Measurements from ENCODE around the gene UBE2Q2. TPM values are rescaled to one million over a fixed set of nuclear protein-coding genes. Genes with fewer than 3 reads are reported as not detected.

Gene UBE2Q2
- polyA plus RNA-seq, 4 donors, result 2.5 to 14.8 (median 10.2) TPM

- H3K4me3 ChIP-seq (ENCODE audit: low read depth in 1 of 3, low read length in 3 of 3), result no peak overlapping the region
- peaks cover 7 to 14% (median 9%) of the 10 kb centered on the region in 3 donors for H3K36me3 ChIP-seq (ENCODE audit: control insufficient read depth in 3 of 3, insufficient read depth in 2 of 3, low read depth in 1 of 3, low read length in 3 of 3)
- no peaks in the 10 kb centered on the region for H3K27me3 ChIP-seq (ENCODE audit: control insufficient read depth in 3 of 3, insufficient read depth in 3 of 3, low read length in 3 of 3)
- FAIRE-seq (no peak), DNase-seq (no peak)
- WGBS, 3 donors, result 54 to 66% (median 60%) methylated on average over 5 of the region's 5 CpGs
- no peaks in the 10 kb centered on the region for H3K9me3 ChIP-seq (ENCODE audit: control insufficient read depth in 2 of 2, insufficient read depth in 1 of 2, low read depth in 1 of 2, low read length in 1 of 2)
- no peaks in the 10 kb centered on the region for H3K4me1 ChIP-seq (ENCODE audit: control insufficient read depth in 3 of 3, insufficient read depth in 2 of 3, low read depth in 1 of 3, low read length in 2 of 3)
- H3K27ac ChIP-seq (ENCODE audit: low read depth in 1 of 3, low read length in 2 of 3), result no peak overlapping the region
These were observed 86.7 kb downstream of the UBE2Q2 start for GRCh38 chr15:75929799-75930565.

GRCh38 chr15:75930866-75931265, 87.6 kb downstream of the UBE2Q2 start:
- DNase-seq, result no peak
- Histone ChIP-seq H3K27me3 (ENCODE audit: control insufficient read depth in 3 of 3, insufficient read depth in 3 of 3, low read length in 3 of 3) (no peaks in the 10 kb centered on the region), H3K9me3 (ENCODE audit: control insufficient read depth in 2 of 2, insufficient read depth in 1 of 2, low read depth in 1 of 2, low read length in 1 of 2) (no peaks in the 10 kb centered on the region), H3K4me3 (ENCODE audit: low read depth in 1 of 3, low read length in 3 of 3) (no peak overlapping the region), H3K4me1 (ENCODE audit: control insufficient read depth in 3 of 3, insufficient read depth in 2 of 3, low read depth in 1 of 3, low read length in 2 of 3) (no peaks in the 10 kb centered on the region), H3K36me3 (ENCODE audit: control insufficient read depth in 3 of 3, insufficient read depth in 2 of 3, low read depth in 1 of 3, low read length in 3 of 3) (peaks cover 7 to 14% (median 9%) of the 10 kb centered on the region in 3 donors), H3K27ac (ENCODE audit: low read depth in 1 of 3, low read length in 2 of 3) (no peak overlapping the region)
- WGBS, 3 donors, result 88 to 100% (median 93%) methylated on average over 2 of the region's 2 CpGs
- FAIRE-seq, result no peak

- Histone ChIP-seq H3K36me3 (ENCODE audit: control insufficient read depth in 3 of 3, insufficient read depth in 2 of 3, low read depth in 1 of 3, low read length in 3 of 3) (no peaks in the 10 kb centered on the region), H3K4me1 (ENCODE audit: control insufficient read depth in 3 of 3, insufficient read depth in 2 of 3, low read depth in 1 of 3, low read length in 2 of 3) (no peaks in the 10 kb centered on the region), H3K27me3 (ENCODE audit: control insufficient read depth in 3 of 3, insufficient read depth in 3 of 3, low read length in 3 of 3) (peaks cover 0 to 2% (median 0%) of the 10 kb centered on the region in 3 donors), H3K4me3 (ENCODE audit: low read depth in 1 of 3, low read length in 3 of 3) (no peak overlapping the region), H3K9me3 (ENCODE audit: control insufficient read depth in 2 of 2, insufficient read depth in 1 of 2, low read depth in 1 of 2, low read length in 1 of 2) (no peaks in the 10 kb centered on the region), H3K27ac (ENCODE audit: low read depth in 1 of 3, low read length in 2 of 3) (no peak overlapping the region)
- FAIRE-seq (no peak), DNase-seq (no peak)
- 34 to 61% (median 58%) methylated on average over 3 of the region's 3 CpGs for WGBS, 3 donors
These were observed 99.2 kb downstream of the UBE2Q2 start for GRCh38 chr15:75942464-75942863.

GRCh38 chr15:75943246-75943645, 100.0 kb downstream of the UBE2Q2 start:
- H3K27me3 ChIP-seq (ENCODE audit: control insufficient read depth in 3 of 3, insufficient read depth in 3 of 3, low read length in 3 of 3), result peaks cover 0 to 2% (median 0%) of the 10 kb centered on the region in 3 donors
- no peak for DNase-seq
- no peak for FAIRE-seq
- WGBS, 3 donors, result 54 to 79% (median 65%) methylated on average over 5 of the region's 5 CpGs
- H3K27ac ChIP-seq (ENCODE audit: low read depth in 1 of 3, low read length in 2 of 3), result no peak overlapping the region
- no peak overlapping the region for H3K4me3 ChIP-seq (ENCODE audit: low read depth in 1 of 3, low read length in 3 of 3)
- no peaks in the 10 kb centered on the region for H3K4me1 ChIP-seq (ENCODE audit: control insufficient read depth in 3 of 3, insufficient read depth in 2 of 3, low read depth in 1 of 3, low read length in 2 of 3)
- no peaks in the 10 kb centered on the region for H3K36me3 ChIP-seq (ENCODE audit: control insufficient read depth in 3 of 3, insufficient read depth in 2 of 3, low read depth in 1 of 3, low read length in 3 of 3)
- no peaks in the 10 kb centered on the region for H3K9me3 ChIP-seq (ENCODE audit: control insufficient read depth in 2 of 2, insufficient read depth in 1 of 2, low read depth in 1 of 2, low read length in 1 of 2)

- Histone ChIP-seq H3K36me3 (ENCODE audit: control insufficient read depth in 3 of 3, insufficient read depth in 2 of 3, low read depth in 1 of 3, low read length in 3 of 3) (no peaks in the 10 kb centered on the region), H3K27me3 (ENCODE audit: control insufficient read depth in 3 of 3, insufficient read depth in 3 of 3, low read length in 3 of 3) (peaks cover 0 to 2% (median 0%) of the 10 kb centered on the region in 3 donors), H3K4me1 (ENCODE audit: control insufficient read depth in 3 of 3, insufficient read depth in 2 of 3, low read depth in 1 of 3, low read length in 2 of 3) (no peaks in the 10 kb centered on the region), H3K4me3 (ENCODE audit: low read depth in 1 of 3, low read length in 3 of 3) (no peak overlapping the region), H3K27ac (ENCODE audit: low read depth in 1 of 3, low read length in 2 of 3) (no peak overlapping the region), H3K9me3 (ENCODE audit: control insufficient read depth in 2 of 2, insufficient read depth in 1 of 2, low read depth in 1 of 2, low read length in 1 of 2) (no peaks in the 10 kb centered on the region)
- FAIRE-seq (no peak), DNase-seq (no peak)
- WGBS, 3 donors, result 33 to 55% (median 50%) methylated on average over 1 of the region's 1 CpG
These were observed 100.5 kb downstream of the UBE2Q2 start for GRCh38 chr15:75943713-75944215.

GRCh38 chr15:75945953-75946352, 102.7 kb downstream of the UBE2Q2 start:
- Histone ChIP-seq H3K4me3 (ENCODE audit: low read depth in 1 of 3, low read length in 3 of 3) (no peak overlapping the region), H3K9me3 (ENCODE audit: control insufficient read depth in 2 of 2, insufficient read depth in 1 of 2, low read depth in 1 of 2, low read length in 1 of 2) (no peaks in the 10 kb centered on the region), H3K4me1 (ENCODE audit: control insufficient read depth in 3 of 3, insufficient read depth in 2 of 3, low read depth in 1 of 3, low read length in 2 of 3) (no peaks in the 10 kb centered on the region), H3K27ac (ENCODE audit: low read depth in 1 of 3, low read length in 2 of 3) (no peak overlapping the region), H3K36me3 (ENCODE audit: control insufficient read depth in 3 of 3, insufficient read depth in 2 of 3, low read depth in 1 of 3, low read length in 3 of 3) (no peaks in the 10 kb centered on the region), H3K27me3 (ENCODE audit: control insufficient read depth in 3 of 3, insufficient read depth in 3 of 3, low read length in 3 of 3) (peaks cover 0 to 2% (median 0%) of the 10 kb centered on the region in 3 donors)
- 61 to 86% (median 68%) methylated on average over 4 of the region's 4 CpGs for WGBS, 3 donors
- FAIRE-seq, result no peak
- DNase-seq, result no peak

- WGBS, 3 donors, result 72 to 82% (median 77%) methylated on average over 1 of the region's 1 CpG
These were observed 103.8 kb downstream of the UBE2Q2 start for GRCh38 chr15:75947092-75947491.

GRCh38 chr15:75948761-75949296, 105.6 kb downstream of the UBE2Q2 start:
- Histone ChIP-seq H3K27me3 (ENCODE audit: control insufficient read depth in 3 of 3, insufficient read depth in 3 of 3, low read length in 3 of 3) (peaks cover 0 to 2% (median 0%) of the 10 kb centered on the region in 3 donors), H3K9me3 (ENCODE audit: control insufficient read depth in 2 of 2, insufficient read depth in 1 of 2, low read depth in 1 of 2, low read length in 1 of 2) (no peaks in the 10 kb centered on the region), H3K36me3 (ENCODE audit: control insufficient read depth in 3 of 3, insufficient read depth in 2 of 3, low read depth in 1 of 3, low read length in 3 of 3) (no peaks in the 10 kb centered on the region), H3K4me3 (ENCODE audit: low read depth in 1 of 3, low read length in 3 of 3) (no peak overlapping the region), H3K4me1 (ENCODE audit: control insufficient read depth in 3 of 3, insufficient read depth in 2 of 3, low read depth in 1 of 3, low read length in 2 of 3) (no peaks in the 10 kb centered on the region), H3K27ac (ENCODE audit: low read depth in 1 of 3, low read length in 2 of 3) (no peak overlapping the region)
- DNase-seq, result no peak
- no peak for FAIRE-seq
- WGBS, 3 donors, result 82 to 83% (median 82%) methylated on average over 8 of the region's 8 CpGs

More at GRCh38 chr15:75947092-75947491, 103.8 kb downstream of the UBE2Q2 start:
- Histone ChIP-seq H3K36me3 (ENCODE audit: control insufficient read depth in 3 of 3, insufficient read depth in 2 of 3, low read depth in 1 of 3, low read length in 3 of 3) (no peaks in the 10 kb centered on the region), H3K27ac (ENCODE audit: low read depth in 1 of 3, low read length in 2 of 3) (no peak overlapping the region), H3K9me3 (ENCODE audit: control insufficient read depth in 2 of 2, insufficient read depth in 1 of 2, low read depth in 1 of 2, low read length in 1 of 2) (no peaks in the 10 kb centered on the region), H3K4me1 (ENCODE audit: control insufficient read depth in 3 of 3, insufficient read depth in 2 of 3, low read depth in 1 of 3, low read length in 2 of 3) (no peaks in the 10 kb centered on the region), H3K4me3 (ENCODE audit: low read depth in 1 of 3, low read length in 3 of 3) (no peak overlapping the region), H3K27me3 (ENCODE audit: control insufficient read depth in 3 of 3, insufficient read depth in 3 of 3, low read length in 3 of 3) (peaks cover 0 to 2% (median 0%) of the 10 kb centered on the region in 3 donors)
- no peak for FAIRE-seq
- DNase-seq, result no peak
